WTC11 (cell line): Measurements from ENCODE around the gene FGF22. TPM values are rescaled to one million over a fixed set of nuclear protein-coding genes. Genes with fewer than 3 reads are reported as not detected.

Source experiments
- ATAC-seq: fragments of 200-7000 bp; cut with Tn5 transposase; 2 replicates; pipeline ENCODE4 v1.10.0; 2021; ENCODE audit warnings: mild to moderate bottlenecking, moderate library complexity
- Bru-seq: library from RNA; stranded (reverse); fragments of 400-500 nt; gene quantifications from one replicate; lab custom pipeline; 2021; lab: Mats Ljungman, UMichigan
- CTCF ChIA-PET: fragments of 300-600 bp; sonication (Branson Sonifier 250); formaldehyde crosslinking; loops from one replicate; lab custom pipeline; 2021; ENCODE audit warnings: antibody characterized with exemption; lab: Charles Lee
- POLR2A ChIA-PET: fragments of 350-600 bp; sonication (Branson Sonifier 250); formaldehyde crosslinking; loops from one replicate; lab custom pipeline; 2021; ENCODE audit warnings: antibody characterized with exemption; lab: Charles Lee
- DNase-seq: peaks from one replicate; pipeline ENCODE4 v3.0.0; 2021; ENCODE audit warnings: low spot score
- H3K27ac Mint-ChIP-seq: 2 replicates; pipeline ENCODE4 v1.8.0; 2021; ENCODE audit warnings: mixed read lengths
- H3K27me3 Mint-ChIP-seq: 2 replicates; pipeline ENCODE4 v1.8.0; 2021; ENCODE audit warnings: low read depth, mild to moderate bottlenecking, moderate library complexity, mixed read lengths
- H3K36me3 Mint-ChIP-seq: 2 replicates; pipeline ENCODE4 v1.8.0; 2021; ENCODE audit warnings: mixed read lengths
- H3K4me1 Mint-ChIP-seq: 2 replicates; pipeline ENCODE4 v1.8.0; 2022; ENCODE audit warnings: mixed read lengths
- H3K4me3 Mint-ChIP-seq: 2 replicates; pipeline ENCODE4 v1.8.0; 2021; ENCODE audit warnings: mild to moderate bottlenecking, moderate library complexity, mixed read lengths
- H3K9me3 Mint-ChIP-seq: 2 replicates; pipeline ENCODE4 v1.8.0; 2021; ENCODE audit warnings: mixed read lengths
- AFF4 ChIP-seq: sonication (generic); formaldehyde crosslinking; IDR thresholded peaks from 2 replicates; pipeline ENCODE4 v1.8.1; 2023; ENCODE audit warnings: mild to moderate bottlenecking, missing genetic modification reagents, borderline replicate concordance
- CTCF ChIP-seq: fragments of 200-600 bp; IDR thresholded peaks from 2 replicates; pipeline ENCODE4 v1.8.0; 2022; ENCODE audit warnings: antibody characterized with exemption
- E2F5 ChIP-seq: sonication (generic); formaldehyde crosslinking; IDR thresholded peaks from 2 replicates; pipeline ENCODE4 v1.8.1; 2022; ENCODE audit warnings: mild to moderate bottlenecking, moderate library complexity, missing genetic modification reagents
- MAX ChIP-seq: sonication (generic); formaldehyde crosslinking; IDR thresholded peaks from 2 replicates; pipeline ENCODE4 v1.8.0; 2022; ENCODE audit warnings: mild to moderate bottlenecking, missing genetic modification reagents
- MLX ChIP-seq: sonication (generic); formaldehyde crosslinking; IDR thresholded peaks from 2 replicates; pipeline ENCODE4 v1.8.1; 2023; ENCODE audit warnings: mild to moderate bottlenecking, missing genetic modification reagents, moderate library complexity
- NFYB ChIP-seq: sonication (generic); formaldehyde crosslinking; conservative IDR thresholded peaks from 2 replicates; pipeline ENCODE4 v1.8.0; 2022; ENCODE audit warnings: low read depth, missing genetic modification reagents
- NR1H2 ChIP-seq: sonication (generic); formaldehyde crosslinking; IDR thresholded peaks from 2 replicates; pipeline ENCODE4 v1.9.0; 2021; ENCODE audit warnings: mild to moderate bottlenecking, moderate library complexity, missing genetic modification reagents
- NR3C1 ChIP-seq: sonication (generic); formaldehyde crosslinking; conservative IDR thresholded peaks from 2 replicates; pipeline ENCODE4 v1.8.1; 2023; ENCODE audit warnings: low read depth, mild to moderate bottlenecking, missing genetic modification reagents
- SP1 ChIP-seq: sonication (generic); formaldehyde crosslinking; conservative IDR thresholded peaks from 2 replicates; pipeline ENCODE4 v1.8.1; 2022; ENCODE audit warnings: missing genetic modification reagents
- ZBTB43 ChIP-seq: sonication (generic); formaldehyde crosslinking; IDR thresholded peaks from 2 replicates; pipeline ENCODE4 v1.8.1; 2023; ENCODE audit warnings: mild to moderate bottlenecking, missing genetic modification reagents
- ZNF232 ChIP-seq: sonication (generic); formaldehyde crosslinking; IDR thresholded peaks from 2 replicates; pipeline ENCODE4 v1.8.0; 2022; ENCODE audit warnings: mild to moderate bottlenecking, missing genetic modification reagents
- ZNF671 ChIP-seq: fragments of 250-450 bp; sonication (Bioruptor Pico); IDR thresholded peaks from 2 replicates; pipeline ENCODE4 v1.8.0; 2021; ENCODE audit warnings: mild to moderate bottlenecking
- long read RNA-seq, 3 experiments: library from RNA in 1 of 3; library from capped mRNA in 1 of 3; library from polyadenylated mRNA in 1 of 3; unstranded in 2 of 3; stranded (forward) in 1 of 3; transcript quantifications; one replicate each; pipeline ENCODE4 v2.0.0, GENCODE V29; 2021
- total RNA-seq: library from RNA; stranded (reverse); gene quantifications from 3 replicates; pipeline ENCODE4 v1.2.3, GENCODE V29; 2021
- TF ChIP-seq, protein P1 (sequence below): fragments of 250-450 bp; sonication (Bioruptor Pico); IDR thresholded peaks from 2 replicates; pipeline ENCODE4 v1.9.0; 2021; ENCODE audit warnings: moderate library complexity, mild to moderate bottlenecking, inconsistent platforms, borderline replicate concordance
- TF ChIP-seq, protein P2 (sequence below): sonication (generic); formaldehyde crosslinking; IDR thresholded peaks from 2 replicates; pipeline ENCODE4 v1.8.1; 2023; ENCODE audit warnings: mild to moderate bottlenecking, missing genetic modification reagents, moderate library complexity
- TF ChIP-seq, protein P3 (sequence below): sonication (generic); formaldehyde crosslinking; IDR thresholded peaks from 2 replicates; pipeline ENCODE4 v1.8.1; 2023; ENCODE audit warnings: mild to moderate bottlenecking, missing genetic modification reagents

Gene FGF22
- total RNA-seq (1.4 to 1.6 TPM (median 1.6 TPM) in 3 replicates), Bru-seq, nascent RNA (percentile 21 among the genes with signal in this experiment)
- long read RNA-seq, experiment 1, partial matches to known transcripts: 0 of 3 reads
- long read RNA-seq, experiment 1, other reads (novel, unspliced or antisense): 0 of 3 reads
- long read RNA-seq, experiment 2: 0 reads
- long read RNA-seq, experiment 3, partial matches to known transcripts: 1 of 1 reads
- long read RNA-seq, experiment 3, other reads (novel, unspliced or antisense): 0 of 1 reads

GRCh38 chr19:639253-640160 is at the start of gene FGF22:
FGF22 (plus strand) TSS chr19:639879; CDS start chr19:639926, 47 bp downstream.
- no peak within 1 kb of the TSS for H3K27ac Mint-ChIP-seq

GRCh38 chr19:590396-590745 is 49.3 kb upstream of the FGF22 start:
- no peak; the same call in 1 of the 2 replicates for ATAC-seq
- no peaks in the 10 kb centered on the region for H3K4me1 Mint-ChIP-seq
- H3K9me3 Mint-ChIP-seq: no peaks in the 10 kb centered on the region
- ChIA-PET POLR2A (no interaction called here), CTCF (no interaction called here)
- no peak for DNase-seq
- peak overlapping the region; percentile 57 for H3K4me3 Mint-ChIP-seq
- no peak overlapping the region for H3K27ac Mint-ChIP-seq
- H3K36me3 Mint-ChIP-seq: no peaks in the 10 kb centered on the region
- TF ChIP-seq MLX: no peak
- TF ChIP-seq, protein P1, sequence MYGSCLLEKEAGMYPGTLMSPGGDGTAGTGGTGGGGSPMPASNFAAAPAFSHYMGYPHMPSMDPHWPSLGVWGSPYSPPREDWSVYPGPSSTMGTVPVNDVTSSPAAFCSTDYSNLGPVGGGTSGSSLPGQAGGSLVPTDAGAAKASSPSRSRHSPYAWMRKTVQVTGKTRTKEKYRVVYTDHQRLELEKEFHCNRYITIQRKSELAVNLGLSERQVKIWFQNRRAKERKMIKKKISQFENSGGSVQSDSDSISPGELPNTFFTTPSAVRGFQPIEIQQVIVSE: no peak
- H3K27me3 Mint-ChIP-seq: peaks cover 43% of the 10 kb centered on the region

More at GRCh38 chr19:639253-640160, at the start of gene FGF22:
- H3K27me3 Mint-ChIP-seq: peaks cover 26% of the 10 kb centered on the region
- POLR2A ChIA-PET: no interaction called here
- peak; percentile 78 for TF ChIP-seq NFYB
- TF ChIP-seq, protein P2, sequence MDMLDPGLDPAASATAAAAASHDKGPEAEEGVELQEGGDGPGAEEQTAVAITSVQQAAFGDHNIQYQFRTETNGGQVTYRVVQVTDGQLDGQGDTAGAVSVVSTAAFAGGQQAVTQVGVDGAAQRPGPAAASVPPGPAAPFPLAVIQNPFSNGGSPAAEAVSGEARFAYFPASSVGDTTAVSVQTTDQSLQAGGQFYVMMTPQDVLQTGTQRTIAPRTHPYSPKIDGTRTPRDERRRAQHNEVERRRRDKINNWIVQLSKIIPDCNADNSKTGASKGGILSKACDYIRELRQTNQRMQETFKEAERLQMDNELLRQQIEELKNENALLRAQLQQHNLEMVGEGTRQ: 0 out of 2 replicates have a peak, but pooled peaks have one; percentile 38
- no peak for TF ChIP-seq ZNF671 (CRISPR knock-in tag)
- peak; percentile 89 for TF ChIP-seq SP1
- peak; percentile 27; the same call in 1 of the 2 replicates for TF ChIP-seq E2F5
- H3K36me3 Mint-ChIP-seq: no peaks in the 10 kb centered on the region
- peak; percentile 93 for DNase-seq
- ATAC-seq: peak; percentile 92
- peaks cover 4% of the 10 kb centered on the region for H3K4me1 Mint-ChIP-seq
- CTCF ChIA-PET: no interaction called here
- peaks cover 4% of the 10 kb centered on the region; the same call in 1 of the 2 replicates for H3K9me3 Mint-ChIP-seq
- peak within 1 kb of the TSS; percentile 76 for H3K4me3 Mint-ChIP-seq

- no peak for ATAC-seq
- DNase-seq: no peak
- CTCF ChIA-PET: no interaction called here
- Mint-ChIP-seq H3K4me1 (no peaks in the 10 kb centered on the region), H3K27ac (no peak overlapping the region), H3K36me3 (no peaks in the 10 kb centered on the region), H3K9me3 (no peaks in the 10 kb centered on the region), H3K27me3 (peaks cover 43% of the 10 kb centered on the region), H3K4me3 (no peak overlapping the region)
- POLR2A ChIA-PET: no interaction called here
- no peak for TF ChIP-seq ZNF232 (CRISPR knock-in tag)
- TF ChIP-seq, protein P3, sequence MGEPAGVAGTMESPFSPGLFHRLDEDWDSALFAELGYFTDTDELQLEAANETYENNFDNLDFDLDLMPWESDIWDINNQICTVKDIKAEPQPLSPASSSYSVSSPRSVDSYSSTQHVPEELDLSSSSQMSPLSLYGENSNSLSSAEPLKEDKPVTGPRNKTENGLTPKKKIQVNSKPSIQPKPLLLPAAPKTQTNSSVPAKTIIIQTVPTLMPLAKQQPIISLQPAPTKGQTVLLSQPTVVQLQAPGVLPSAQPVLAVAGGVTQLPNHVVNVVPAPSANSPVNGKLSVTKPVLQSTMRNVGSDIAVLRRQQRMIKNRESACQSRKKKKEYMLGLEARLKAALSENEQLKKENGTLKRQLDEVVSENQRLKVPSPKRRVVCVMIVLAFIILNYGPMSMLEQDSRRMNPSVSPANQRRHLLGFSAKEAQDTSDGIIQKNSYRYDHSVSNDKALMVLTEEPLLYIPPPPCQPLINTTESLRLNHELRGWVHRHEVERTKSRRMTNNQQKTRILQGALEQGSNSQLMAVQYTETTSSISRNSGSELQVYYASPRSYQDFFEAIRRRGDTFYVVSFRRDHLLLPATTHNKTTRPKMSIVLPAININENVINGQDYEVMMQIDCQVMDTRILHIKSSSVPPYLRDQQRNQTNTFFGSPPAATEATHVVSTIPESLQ (CRISPR knock-in tag): no peak
- no peak for TF ChIP-seq CTCF
- no peak for TF ChIP-seq NR1H2 (CRISPR knock-in tag)
- TF ChIP-seq, protein P1: no peak
- TF ChIP-seq NR3C1 (CRISPR knock-in tag): no peak
- TF ChIP-seq MAX (CRISPR knock-in tag): 0 out of 2 replicates have a peak, but pooled peaks have one; percentile 1
- no peak for TF ChIP-seq AFF4 (CRISPR knock-in tag)
- no peak for TF ChIP-seq ZBTB43 (CRISPR knock-in tag)
Measured at GRCh38 chr19:590750-591098, 49.0 kb upstream of the FGF22 start.
